ENCODE results near the gene SCARF2.

DNA sequence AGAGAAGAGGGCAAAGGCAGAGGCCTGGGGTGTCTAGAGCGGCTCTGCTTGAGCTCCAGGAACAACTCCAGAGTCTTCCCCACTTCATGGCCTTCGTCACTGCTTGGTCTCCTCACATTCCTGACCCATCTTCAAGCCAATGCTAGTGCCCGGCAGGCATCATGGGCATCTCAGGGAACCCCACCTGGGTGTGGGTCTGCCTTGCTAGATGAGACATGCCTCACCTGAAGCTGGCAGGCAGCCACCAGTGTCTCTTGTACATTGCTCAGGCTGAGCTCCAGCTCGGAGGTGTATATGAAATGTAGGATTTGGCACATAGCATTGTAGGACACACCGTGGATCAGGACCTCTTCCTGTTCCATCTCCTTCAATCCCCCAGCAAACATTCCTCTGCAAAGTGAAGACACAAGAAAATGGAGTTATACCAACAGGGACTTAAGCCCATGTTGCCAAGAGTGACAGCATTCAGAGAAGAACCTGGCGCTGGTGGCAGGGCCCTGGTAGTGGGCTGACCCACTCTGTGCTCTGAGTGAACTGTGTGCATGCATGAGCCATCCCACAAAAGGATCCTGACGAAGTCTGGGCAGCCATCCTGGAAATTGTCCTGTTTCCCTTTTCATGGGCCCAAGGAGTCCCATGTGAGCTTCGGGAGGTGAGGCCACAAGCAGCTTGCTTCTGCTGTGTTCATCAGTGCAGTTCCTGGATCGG, 33.7 kb upstream of the SCARF2 start:
- TF ChIP-seq, protein P1, sequence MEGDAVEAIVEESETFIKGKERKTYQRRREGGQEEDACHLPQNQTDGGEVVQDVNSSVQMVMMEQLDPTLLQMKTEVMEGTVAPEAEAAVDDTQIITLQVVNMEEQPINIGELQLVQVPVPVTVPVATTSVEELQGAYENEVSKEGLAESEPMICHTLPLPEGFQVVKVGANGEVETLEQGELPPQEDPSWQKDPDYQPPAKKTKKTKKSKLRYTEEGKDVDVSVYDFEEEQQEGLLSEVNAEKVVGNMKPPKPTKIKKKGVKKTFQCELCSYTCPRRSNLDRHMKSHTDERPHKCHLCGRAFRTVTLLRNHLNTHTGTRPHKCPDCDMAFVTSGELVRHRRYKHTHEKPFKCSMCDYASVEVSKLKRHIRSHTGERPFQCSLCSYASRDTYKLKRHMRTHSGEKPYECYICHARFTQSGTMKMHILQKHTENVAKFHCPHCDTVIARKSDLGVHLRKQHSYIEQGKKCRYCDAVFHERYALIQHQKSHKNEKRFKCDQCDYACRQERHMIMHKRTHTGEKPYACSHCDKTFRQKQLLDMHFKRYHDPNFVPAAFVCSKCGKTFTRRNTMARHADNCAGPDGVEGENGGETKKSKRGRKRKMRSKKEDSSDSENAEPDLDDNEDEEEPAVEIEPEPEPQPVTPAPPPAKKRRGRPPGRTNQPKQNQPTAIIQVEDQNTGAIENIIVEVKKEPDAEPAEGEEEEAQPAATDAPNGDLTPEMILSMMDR (IDR thresholded peaks at IDR 0.05; ENCODE audit: borderline replicate concordance, extremely low read depth, low read length, poor library complexity, severe bottlenecking): no peak
- TF ChIP-seq EZH2 (IDR thresholded peaks at IDR 0.05; ENCODE audit: borderline replicate concordance, low read depth, low read length, severe bottlenecking): no peak
